IPS-20b (cell line): ENCODE data around the gene PHF21B.

Experiments used
- H3K27ac ChIP-seq: one replicate; pipeline ENCODE4 v1.5.1; 2013; ENCODE audit warnings: low read length
- H3K27me3 ChIP-seq: 2 replicates; pipeline ENCODE4 v1.6.1; 2013; ENCODE audit warnings: mild to moderate bottlenecking, low read length, inconsistent platforms; ENCODE audit not compliant: insufficient read depth
- H3K36me3 ChIP-seq: 2 replicates; pipeline ENCODE4 v1.6.1; 2013; ENCODE audit warnings: low read depth, mild to moderate bottlenecking, inconsistent platforms, low read length, moderate library complexity; ENCODE audit not compliant: insufficient read depth
- H3K4me1 ChIP-seq: 2 replicates; pipeline ENCODE4 v1.6.1; 2013; ENCODE audit warnings: mild to moderate bottlenecking, control low read depth, inconsistent platforms, low read length, moderate library complexity; ENCODE audit not compliant: insufficient read depth
- H3K4me3 ChIP-seq: 2 replicates; pipeline ENCODE4 v1.5.1; 2013; ENCODE audit warnings: mild to moderate bottlenecking, low read length, inconsistent platforms
- H3K9ac ChIP-seq: 2 replicates; pipeline ENCODE4 v1.6.1; 2013; ENCODE audit warnings: low read depth, mild to moderate bottlenecking, inconsistent platforms, low read length, moderate library complexity
- H3K9me3 ChIP-seq: 2 replicates; pipeline ENCODE4 v1.6.1; 2013; ENCODE audit warnings: mild to moderate bottlenecking, low read depth, low read length, inconsistent platforms; ENCODE audit not compliant: insufficient read depth

The PHF21B gene

GRCh38 chr22:44942056-44942455 lies 67.7 kb downstream of the PHF21B start:
- peaks cover 6% of the 10 kb centered on the region; the same call in 1 of the 2 replicates for H3K36me3 ChIP-seq
- peaks cover 19% of the 10 kb centered on the region for H3K4me1 ChIP-seq
- no peak overlapping the region for H3K4me3 ChIP-seq
- no peaks in the 10 kb centered on the region for H3K9me3 ChIP-seq
- H3K9ac ChIP-seq: no peak overlapping the region
- no peak overlapping the region for H3K27ac ChIP-seq
- H3K27me3 ChIP-seq: no peaks in the 10 kb centered on the region

GRCh38 chr22:44941207-44941606 lies 68.6 kb downstream of the PHF21B start:
- no peak overlapping the region for H3K27ac ChIP-seq
- no peaks in the 10 kb centered on the region for H3K36me3 ChIP-seq
- peaks cover 19% of the 10 kb centered on the region for H3K4me1 ChIP-seq
- H3K9ac ChIP-seq: 0 out of 2 replicates have a peak overlapping the region, but pooled peaks have one; percentile 11
- no peaks in the 10 kb centered on the region for H3K9me3 ChIP-seq
- H3K27me3 ChIP-seq: no peaks in the 10 kb centered on the region
- H3K4me3 ChIP-seq: no peak overlapping the region

GRCh38 chr22:44940130-44940529 lies 69.7 kb downstream of the PHF21B start:
- Histone ChIP-seq H3K4me3 (no peak overlapping the region), H3K27ac (no peak overlapping the region), H3K9me3 (no peaks in the 10 kb centered on the region), H3K4me1 (peaks cover 19% of the 10 kb centered on the region), H3K27me3 (no peaks in the 10 kb centered on the region), H3K9ac (no peak overlapping the region), H3K36me3 (no peaks in the 10 kb centered on the region)

GRCh38 chr22:44939451-44939850 lies 70.4 kb downstream of the PHF21B start:
- H3K36me3 ChIP-seq: no peaks in the 10 kb centered on the region
- no peak overlapping the region for H3K9ac ChIP-seq
- no peaks in the 10 kb centered on the region for H3K27me3 ChIP-seq
- H3K4me3 ChIP-seq: no peak overlapping the region
- H3K4me1 ChIP-seq: peaks cover 19% of the 10 kb centered on the region
- no peaks in the 10 kb centered on the region for H3K9me3 ChIP-seq
- no peak overlapping the region for H3K27ac ChIP-seq

- Histone ChIP-seq H3K4me3 (no peak overlapping the region), H3K4me1 (peaks cover 19% of the 10 kb centered on the region), H3K9me3 (no peaks in the 10 kb centered on the region), H3K9ac (no peak overlapping the region), H3K27me3 (no peaks in the 10 kb centered on the region), H3K27ac (no peak overlapping the region), H3K36me3 (no peaks in the 10 kb centered on the region)
These were observed 70.9 kb downstream of the PHF21B start for GRCh38 chr22:44938886-44939285.

- Histone ChIP-seq H3K36me3 (no peaks in the 10 kb centered on the region), H3K4me3 (no peak overlapping the region), H3K9me3 (no peaks in the 10 kb centered on the region), H3K4me1 (peaks cover 19% of the 10 kb centered on the region), H3K27ac (no peak overlapping the region), H3K27me3 (no peaks in the 10 kb centered on the region), H3K9ac (no peak overlapping the region)
These were observed 72.6 kb downstream of the PHF21B start for GRCh38 chr22:44937216-44937615.

- H3K36me3 ChIP-seq: no peaks in the 10 kb centered on the region
- no peaks in the 10 kb centered on the region for H3K27me3 ChIP-seq
- H3K27ac ChIP-seq: no peak overlapping the region
- no peaks in the 10 kb centered on the region for H3K9me3 ChIP-seq
- H3K4me1 ChIP-seq: peaks cover 13% of the 10 kb centered on the region
- H3K9ac ChIP-seq: no peak overlapping the region
- H3K4me3 ChIP-seq: no peak overlapping the region
These were observed 73.6 kb downstream of the PHF21B start for GRCh38 chr22:44936201-44936600.

- H3K27ac ChIP-seq: no peak overlapping the region
- H3K9me3 ChIP-seq: no peaks in the 10 kb centered on the region
- peaks cover 10% of the 10 kb centered on the region for H3K4me1 ChIP-seq
- no peak overlapping the region for H3K9ac ChIP-seq
- no peaks in the 10 kb centered on the region for H3K27me3 ChIP-seq
- H3K36me3 ChIP-seq: no peaks in the 10 kb centered on the region
- no peak overlapping the region for H3K4me3 ChIP-seq
These were observed 74.1 kb downstream of the PHF21B start for GRCh38 chr22:44935724-44936123.

GRCh38 chr22:44934454-44934735 lies 75.4 kb downstream of the PHF21B start:
- no peaks in the 10 kb centered on the region for H3K9me3 ChIP-seq
- H3K27ac ChIP-seq: no peak overlapping the region
- H3K4me3 ChIP-seq: no peak overlapping the region
- no peaks in the 10 kb centered on the region for H3K27me3 ChIP-seq
- H3K4me1 ChIP-seq: no peaks in the 10 kb centered on the region
- H3K36me3 ChIP-seq: 0 out of 2 replicates have a peak, but pooled peaks cover 3% of the 10 kb centered on the region
- H3K9ac ChIP-seq: no peak overlapping the region

GRCh38 chr22:44933666-44934453 lies 75.9 kb downstream of the PHF21B start:
- no peaks in the 10 kb centered on the region for H3K9me3 ChIP-seq
- no peak overlapping the region for H3K9ac ChIP-seq
- H3K36me3 ChIP-seq: peaks cover 8% of the 10 kb centered on the region; the same call in 1 of the 2 replicates
- no peak overlapping the region for H3K27ac ChIP-seq
- H3K4me1 ChIP-seq: no peaks in the 10 kb centered on the region
- no peak overlapping the region for H3K4me3 ChIP-seq
- no peaks in the 10 kb centered on the region for H3K27me3 ChIP-seq

GRCh38 chr22:44932493-44932892 lies 77.3 kb downstream of the PHF21B start:
- no peaks in the 10 kb centered on the region for H3K9me3 ChIP-seq
- H3K9ac ChIP-seq: no peak overlapping the region
- H3K36me3 ChIP-seq: peaks cover 8% of the 10 kb centered on the region; the same call in 1 of the 2 replicates
- no peak overlapping the region for H3K4me3 ChIP-seq
- H3K27ac ChIP-seq: no peak overlapping the region
- no peaks in the 10 kb centered on the region for H3K4me1 ChIP-seq
- no peaks in the 10 kb centered on the region for H3K27me3 ChIP-seq

- H3K4me1 ChIP-seq: no peaks in the 10 kb centered on the region
- no peak overlapping the region for H3K9ac ChIP-seq
- no peak overlapping the region for H3K4me3 ChIP-seq
- no peaks in the 10 kb centered on the region for H3K27me3 ChIP-seq
- H3K27ac ChIP-seq: no peak overlapping the region
- H3K9me3 ChIP-seq: no peaks in the 10 kb centered on the region
- H3K36me3 ChIP-seq: peaks cover 8% of the 10 kb centered on the region; the same call in 1 of the 2 replicates
These were observed 78.0 kb downstream of the PHF21B start for GRCh38 chr22:44931766-44932165.
